Retina (tissue), 1 donor: ENCODE data around the gene BBS4.
"Not testable (repeated sequence)": the region's sequence is repeated elsewhere in the genome, so short reads cannot be mapped to it uniquely, and the experiment has no call there.

Experiments
- DNase-seq: peaks from one replicate; pipeline ENCODE4 v3.0.0-alpha.2; 2016

BBS4 gene

DNA sequence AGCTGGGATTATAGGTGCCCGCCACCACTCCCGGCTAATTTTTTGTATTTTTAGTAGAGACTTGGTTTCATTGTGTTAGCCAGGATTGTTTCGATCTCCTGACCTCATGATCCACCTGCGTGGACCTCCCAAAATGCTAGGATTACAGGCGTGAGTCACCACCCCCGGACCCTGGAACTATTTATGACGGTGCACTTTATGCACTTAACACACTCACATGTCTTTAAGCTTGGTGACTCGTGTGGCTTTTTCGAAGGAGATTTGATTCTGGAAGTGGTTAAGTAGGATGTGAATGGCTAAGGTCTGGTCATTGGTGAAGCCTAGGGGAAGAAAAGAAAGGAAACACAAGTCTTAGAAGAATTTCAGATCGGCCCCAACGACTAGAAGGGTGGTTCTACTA, 20.3 kb downstream of the BBS4 start:
- DNase-seq, result no peak

- DNase-seq, result not testable (repeated sequence)
Observed at GRCh38 chr15:72708551-72709303, 22.7 kb downstream of the BBS4 start.

DNA sequence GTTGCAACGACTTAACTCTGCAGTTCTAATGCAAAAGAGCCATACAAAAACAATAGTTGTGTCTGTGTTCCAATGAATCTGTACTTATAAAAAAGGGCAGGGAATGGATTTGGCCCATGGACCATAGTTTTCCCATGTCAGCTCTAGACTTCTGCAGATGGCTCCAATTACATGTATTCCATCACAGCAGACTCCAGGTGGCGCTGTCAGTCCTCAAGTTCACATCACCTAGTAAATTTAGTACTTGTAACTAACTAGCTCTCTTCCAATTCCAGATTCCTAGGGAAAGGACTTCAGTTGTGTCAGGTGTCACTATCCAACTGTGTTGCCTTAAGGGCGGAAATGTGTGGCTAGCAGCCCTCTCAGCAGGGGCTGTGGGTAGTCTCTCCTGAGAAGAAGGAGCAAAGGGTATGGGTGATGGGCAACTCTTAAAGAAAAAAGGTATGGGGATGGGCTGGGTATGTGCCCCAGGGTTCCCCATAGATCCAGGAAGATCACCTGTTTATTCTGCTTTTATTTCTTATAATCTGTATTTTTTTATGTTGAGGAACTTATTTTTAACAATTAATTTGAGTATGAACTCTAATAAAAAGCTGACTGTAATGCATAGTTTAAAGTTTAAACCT, 36.2 kb downstream of the BBS4 start:
- peak; percentile 29 for DNase-seq

- DNase-seq, result no peak
Observed at GRCh38 chr15:72724028-72724427, 38.0 kb downstream of the BBS4 start.

DNA sequence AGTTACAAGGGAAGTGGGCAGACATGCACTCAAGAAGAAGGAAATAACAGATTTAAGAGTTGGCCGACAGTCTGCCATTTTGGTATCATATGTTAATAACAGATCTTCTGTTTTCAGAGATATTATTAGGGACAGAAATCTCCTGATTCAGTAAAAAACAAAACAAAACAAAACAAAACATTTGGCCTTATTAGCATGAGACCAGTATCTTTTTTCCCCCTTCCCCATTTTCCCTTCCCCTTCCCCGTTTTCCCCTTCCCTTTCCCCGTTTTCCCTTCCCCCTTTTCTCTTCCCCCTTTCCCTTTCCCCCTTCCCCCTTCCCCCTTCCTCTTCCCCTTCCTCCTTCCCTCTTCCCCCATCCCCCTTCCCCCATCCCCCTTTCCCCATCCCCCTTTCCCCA, 39.4 kb downstream of the BBS4 start:
- no peak for DNase-seq

GRCh38 chr15:72725851-72726250, 39.8 kb downstream of the BBS4 start:
- DNase-seq, result not testable (repeated sequence)

DNA sequence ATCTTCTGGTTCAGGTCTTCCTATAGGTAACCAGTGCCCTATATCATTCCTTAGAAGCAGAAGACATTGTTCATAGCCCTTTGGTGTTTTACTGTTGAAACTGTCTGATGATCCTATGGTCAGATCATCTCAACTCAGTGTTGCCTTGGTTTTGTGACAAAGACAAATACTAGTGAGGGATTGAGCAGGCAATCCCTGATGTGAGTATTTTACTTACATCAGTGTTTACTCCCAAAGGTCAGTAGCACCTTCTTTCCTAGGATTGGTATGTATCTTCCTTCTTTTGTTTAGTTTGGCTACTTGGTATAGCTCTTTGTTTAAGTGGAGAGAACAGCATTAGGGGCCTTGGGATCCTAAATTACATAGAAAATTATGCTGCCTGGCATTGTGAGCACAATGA, 41.1 kb downstream of the BBS4 start:
- DNase-seq, result no peak

DNA sequence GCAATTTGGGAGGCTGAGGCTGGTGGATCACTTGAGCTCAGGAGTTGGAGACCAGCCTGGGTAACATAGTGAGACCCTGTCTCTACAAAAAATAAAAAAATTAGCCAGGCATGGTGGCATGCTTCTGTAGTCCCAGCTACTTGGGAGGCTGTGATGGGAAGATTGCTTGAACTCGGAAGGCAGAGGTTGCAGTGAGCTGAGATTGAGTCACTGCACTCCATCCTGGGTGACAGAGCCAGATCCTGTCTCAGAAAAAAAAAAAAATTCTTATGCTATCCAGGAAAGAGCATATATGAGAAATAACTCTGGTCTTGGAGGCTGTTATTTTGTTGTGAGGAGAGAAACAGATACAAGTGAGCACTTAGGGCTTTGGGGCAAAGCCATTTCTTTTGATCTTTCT, 42.2 kb downstream of the BBS4 start:
- DNase-seq, result not testable (repeated sequence)

DNA sequence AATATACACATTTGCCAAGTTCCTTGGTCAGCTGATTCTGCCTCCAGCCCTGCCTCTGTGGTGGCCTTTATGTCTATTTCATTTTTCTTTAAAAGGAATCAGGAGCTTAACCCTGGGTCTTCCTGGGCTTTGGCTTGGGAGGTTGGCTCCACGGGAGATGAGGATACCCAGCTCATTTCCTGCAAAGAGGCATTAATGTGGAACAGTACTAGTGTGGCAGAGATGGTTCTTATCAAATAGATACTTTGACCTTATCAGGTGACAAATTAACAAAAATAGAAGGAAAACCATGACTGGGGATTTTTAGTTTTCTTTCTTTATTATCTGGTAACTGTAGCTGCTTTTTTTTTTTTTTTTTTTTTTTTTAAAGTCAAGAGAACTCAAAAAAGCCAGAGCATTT, 42.8 kb downstream of the BBS4 start:
- DNase-seq, result no peak

DNA sequence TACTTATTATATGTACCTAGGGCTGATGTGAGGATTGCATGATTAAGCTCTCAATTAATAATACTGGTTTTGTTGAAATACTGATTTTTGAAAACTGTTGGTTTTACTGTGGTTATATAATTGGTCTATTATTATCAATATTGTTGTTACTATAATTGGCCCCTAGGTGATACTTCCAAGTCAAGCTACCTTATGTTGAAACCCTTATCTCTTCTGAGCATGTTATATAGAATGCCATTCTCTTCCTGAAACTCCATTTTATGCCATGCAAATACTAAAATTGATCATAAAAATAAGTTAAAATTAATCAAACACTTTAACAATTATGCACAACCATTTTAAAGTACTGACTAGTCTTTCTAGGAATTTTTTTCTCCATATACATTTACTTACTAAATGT, 46.1 kb downstream of the BBS4 start:
- no peak for DNase-seq

GRCh38 chr15:72732516-72732915, 46.5 kb downstream of the BBS4 start:
- DNase-seq, result no peak

- DNase-seq, result no peak
Observed at GRCh38 chr15:72733941-72734738, 48.1 kb downstream of the BBS4 start.

DNA sequence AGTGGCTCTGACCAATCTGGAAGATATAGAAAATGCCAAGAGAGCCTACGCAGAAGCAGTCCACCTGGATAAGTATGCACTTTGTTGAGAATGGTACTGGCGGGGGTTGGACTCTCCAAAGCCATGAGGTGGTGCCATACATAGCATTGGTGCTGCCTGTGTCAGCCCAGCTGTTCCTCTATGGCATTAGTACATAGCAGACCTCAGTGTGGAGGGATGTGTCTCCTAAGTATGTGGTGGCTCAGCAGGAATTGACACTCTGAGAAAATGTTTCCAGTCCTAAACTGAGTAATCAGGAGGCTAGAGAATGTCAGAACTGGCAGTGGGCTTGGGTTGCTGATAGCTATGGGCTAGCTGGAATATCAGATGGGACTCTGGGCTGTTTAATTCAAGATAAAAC, 49.1 kb downstream of the BBS4 start:
- DNase-seq, result no peak

- DNase-seq, result no peak
Observed at GRCh38 chr15:72737061-72737460, 51.1 kb downstream of the BBS4 start.

GRCh38 chr15:72737723-72738122, 51.7 kb downstream of the BBS4 start:
- DNase-seq, result no peak

GRCh38 chr15:72740219-72740618, 54.2 kb downstream of the BBS4 start:
- no peak for DNase-seq

DNA sequence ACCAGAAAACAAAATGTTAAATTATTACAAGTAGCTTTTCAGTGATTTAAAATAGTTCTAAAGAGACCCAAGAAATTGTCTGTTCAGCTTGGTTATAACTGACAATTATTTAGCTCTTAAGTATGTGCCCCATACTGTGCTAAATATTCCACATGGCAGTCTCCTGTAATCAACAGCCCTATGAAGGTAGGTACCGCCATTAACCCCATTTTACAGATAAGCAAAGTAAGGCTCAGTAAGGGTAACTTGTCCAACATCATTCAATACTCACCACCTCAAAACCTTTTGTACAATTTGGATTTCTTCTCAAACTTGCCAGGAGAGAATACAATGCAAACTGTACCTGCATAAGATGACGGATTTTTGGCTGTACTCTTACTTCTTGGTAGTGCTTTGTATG, 63.7 kb downstream of the BBS4 start:
- no peak for DNase-seq

DNA sequence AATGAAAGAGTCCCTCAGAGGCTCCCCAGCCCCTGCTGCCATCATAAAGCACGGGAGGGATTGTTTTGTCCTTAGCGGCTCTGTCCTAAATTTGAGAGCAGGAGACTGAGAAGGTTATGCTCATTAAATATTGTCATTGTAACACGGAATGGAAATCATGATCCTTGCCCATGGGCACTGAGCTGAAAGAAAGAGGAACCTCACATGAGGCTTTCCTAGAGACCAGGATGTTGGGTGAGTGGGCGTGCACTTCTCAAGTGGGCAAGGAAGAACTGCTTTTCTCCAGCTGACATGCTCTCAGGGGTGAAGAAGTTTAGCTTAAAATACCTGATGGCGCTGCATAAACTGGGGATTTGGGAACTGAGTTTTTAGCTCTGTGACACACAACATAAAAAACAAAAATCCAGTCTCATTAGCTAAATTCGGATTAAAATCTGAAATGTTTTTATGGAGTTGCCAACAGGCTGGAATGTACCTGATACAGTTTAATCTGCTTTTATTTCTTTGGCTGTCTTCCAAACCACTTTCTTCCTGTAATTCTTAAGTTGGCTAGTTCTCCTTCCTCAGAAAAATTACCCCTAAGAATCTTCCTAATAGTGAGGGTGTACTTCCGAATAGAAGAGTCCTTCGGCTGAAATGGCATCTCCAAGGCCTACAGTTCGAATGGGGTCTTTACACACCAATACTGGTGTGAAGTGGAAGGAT, 65.9 kb downstream of the BBS4 start:
- DNase-seq, result no peak

GRCh38 chr15:72754096-72754495, 68.1 kb downstream of the BBS4 start:
- no peak for DNase-seq

- no peak for DNase-seq
Observed at GRCh38 chr15:72758182-72758581, 72.2 kb downstream of the BBS4 start.

DNA sequence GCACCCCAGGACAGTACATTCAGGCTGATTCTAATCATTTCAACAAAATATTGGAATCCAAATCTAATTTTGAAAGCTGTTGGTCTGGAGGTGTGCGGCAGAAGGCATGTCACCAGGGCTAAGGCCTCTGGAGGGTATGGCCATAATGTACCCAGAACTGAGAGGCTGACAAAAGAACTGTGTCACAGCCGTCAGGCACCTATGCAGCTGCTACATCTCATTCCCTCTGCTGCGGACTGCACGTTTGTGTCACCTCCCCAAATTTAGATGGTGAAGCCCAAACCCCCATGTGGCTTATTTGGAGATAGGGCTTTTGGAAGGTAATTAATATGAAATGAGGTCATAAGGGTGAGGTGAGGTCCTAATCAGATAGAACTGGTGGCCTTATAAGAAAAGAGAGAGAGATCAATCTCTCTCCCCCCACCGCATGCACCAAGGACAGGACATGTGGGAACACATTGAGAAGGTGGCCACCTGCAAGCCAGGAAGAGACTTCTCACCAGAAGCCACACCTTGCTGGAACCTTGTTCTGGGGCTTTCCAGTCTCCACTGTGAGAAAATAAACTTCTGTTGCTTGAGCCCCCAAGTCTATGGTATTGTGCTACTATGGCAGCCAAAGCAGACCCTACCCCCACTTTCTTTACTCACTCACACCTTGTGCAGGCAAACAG, 74.7 kb downstream of the BBS4 start:
- DNase-seq, result no peak

GRCh38 chr15:72764656-72765055, 78.6 kb downstream of the BBS4 start:
- DNase-seq, result no peak

DNA sequence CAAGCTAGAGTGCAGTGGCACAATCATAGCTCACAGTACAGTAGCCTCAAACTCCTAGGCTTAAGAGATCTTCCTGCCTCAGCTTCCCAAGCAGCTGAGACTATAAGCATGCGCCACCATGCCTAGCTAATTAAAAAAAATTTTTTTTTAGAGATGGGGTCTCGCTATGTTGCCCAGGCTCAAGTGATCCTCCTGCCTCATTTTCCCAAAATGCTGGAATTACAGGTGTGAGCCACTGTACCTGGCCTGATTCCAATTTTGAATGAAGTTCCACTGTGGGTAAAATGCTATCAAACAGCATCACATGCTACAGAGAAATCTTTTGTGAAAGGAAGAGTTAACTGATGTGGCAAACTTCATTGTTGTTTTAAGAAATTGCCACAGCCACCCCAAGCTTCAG, 80.0 kb downstream of the BBS4 start:
- no peak for DNase-seq
